Neural cell (in vitro differentiated cells): ENCODE measurements around the gene SMAD4.

Source experiments
- CTCF ChIP-seq: fragments of 450-650 bp; IDR thresholded peaks from 2 replicates; pipeline ENCODE4 v1.5.1; 2014; ENCODE audit warnings: antibody characterized with exemption, mild to moderate bottlenecking, moderate library complexity; ENCODE audit not compliant: poor library complexity, severe bottlenecking
- EP300 ChIP-seq: fragments of 450-650 bp; conservative IDR thresholded peaks from 2 replicates; pipeline ENCODE4 v1.6.1; 2014; ENCODE audit warnings: antibody characterized with exemption, mild to moderate bottlenecking, moderate library complexity; ENCODE audit not compliant: poor library complexity, severe bottlenecking
- EZH2 ChIP-seq: fragments of 200-600, 300-800 bp; shearing (Covaris generic), sonication (generic); IDR thresholded peaks from 2 replicates; pipeline ENCODE4 v1.6.1; 2014; ENCODE audit warnings: antibody characterized with exemption, low read length, borderline replicate concordance, mild to moderate bottlenecking; ENCODE audit not compliant: insufficient read depth, poor library complexity, severe bottlenecking
- MXI1 ChIP-seq: fragments of 450-650 bp; conservative IDR thresholded peaks from 2 replicates; pipeline ENCODE4 v1.6.1; 2014; ENCODE audit warnings: antibody characterized with exemption, mild to moderate bottlenecking; ENCODE audit not compliant: poor library complexity, severe bottlenecking
- POLR2AphosphoS5 ChIP-seq: IDR thresholded peaks from 2 replicates; pipeline ENCODE4 v1.6.1; 2012
- RAD21 ChIP-seq: fragments of 450-650 bp; conservative IDR thresholded peaks from 2 replicates; pipeline ENCODE4 v1.6.1; 2014; ENCODE audit warnings: antibody characterized with exemption, mild to moderate bottlenecking, moderate library complexity
- REST ChIP-seq: IDR thresholded peaks from 2 replicates; pipeline ENCODE4 v1.6.1; 2012; ENCODE audit warnings: borderline replicate concordance
- SMC3 ChIP-seq: fragments of 450-650 bp; conservative IDR thresholded peaks from 2 replicates; pipeline ENCODE4 v1.6.1; 2014; ENCODE audit warnings: antibody characterized with exemption, mild to moderate bottlenecking, moderate library complexity; ENCODE audit not compliant: poor library complexity
- TAF1 ChIP-seq: IDR thresholded peaks from 2 replicates; pipeline ENCODE4 v1.6.1; 2012; ENCODE audit warnings: low read depth

GRCh38 chr18:51013259-51013658, 16.8 kb upstream of the SMAD4 start:
- TF ChIP-seq SMC3 (no peak), RAD21 (no peak), CTCF (no peak), POLR2AphosphoS5 (no peak), EZH2 (no peak), TAF1 (no peak), REST (no peak), EP300 (no peak), MXI1 (no peak)
